NB4 (cell line): ENCODE results near the gene IFNB1.

Experiments used
- CTCF ChIP-seq: IDR thresholded peaks from one replicate; pipeline ENCODE4 v1.5.1; 2012; ENCODE audit warnings: low read depth, low read length
- POLR2A ChIP-seq: IDR thresholded peaks from 2 replicates; pipeline ENCODE4 v1.6.1; 2011; ENCODE audit warnings: mild to moderate bottlenecking; ENCODE audit not compliant: insufficient read length; ENCODE audit errors: extremely low read depth

GRCh38 chr9:21104787-21105186, 27.0 kb upstream of the IFNB1 start:
- TF ChIP-seq CTCF (no peak), POLR2A (no peak)
